Measurements from ENCODE around the gene KIR3DL2.
"Not testable (repeated sequence)": the region's sequence is repeated elsewhere in the genome, so short reads cannot be mapped to it uniquely, and the experiment has no call there.

Gene KIR3DL2

DNA sequence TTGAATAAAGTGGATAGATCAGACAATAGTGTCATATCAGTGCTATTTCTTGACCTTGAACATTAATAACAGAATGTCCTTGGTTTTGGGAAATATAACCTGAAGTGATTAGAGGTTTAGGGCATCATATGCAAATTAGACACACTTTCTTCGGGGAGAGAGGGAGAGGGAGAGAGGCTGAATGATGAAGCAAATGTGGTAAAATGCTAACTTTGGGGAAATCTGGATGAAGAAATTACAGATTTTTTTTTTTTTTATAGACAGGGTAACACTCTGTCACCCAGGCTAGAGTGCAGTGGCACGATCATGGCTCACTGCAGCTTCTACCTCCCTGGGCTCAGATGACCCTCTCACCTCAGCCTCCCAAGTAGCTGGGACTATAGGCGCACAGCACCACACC lies 51.8 kb downstream of the KIR3DL2 start:
- no peak overlapping the region for H3K4me3 ChIP-seq (ENCODE audit: control insufficient read depth, low read depth, low read length)
- no peak for DNase-seq (ENCODE audit: low read depth)
- TF ChIP-seq, protein P1, sequence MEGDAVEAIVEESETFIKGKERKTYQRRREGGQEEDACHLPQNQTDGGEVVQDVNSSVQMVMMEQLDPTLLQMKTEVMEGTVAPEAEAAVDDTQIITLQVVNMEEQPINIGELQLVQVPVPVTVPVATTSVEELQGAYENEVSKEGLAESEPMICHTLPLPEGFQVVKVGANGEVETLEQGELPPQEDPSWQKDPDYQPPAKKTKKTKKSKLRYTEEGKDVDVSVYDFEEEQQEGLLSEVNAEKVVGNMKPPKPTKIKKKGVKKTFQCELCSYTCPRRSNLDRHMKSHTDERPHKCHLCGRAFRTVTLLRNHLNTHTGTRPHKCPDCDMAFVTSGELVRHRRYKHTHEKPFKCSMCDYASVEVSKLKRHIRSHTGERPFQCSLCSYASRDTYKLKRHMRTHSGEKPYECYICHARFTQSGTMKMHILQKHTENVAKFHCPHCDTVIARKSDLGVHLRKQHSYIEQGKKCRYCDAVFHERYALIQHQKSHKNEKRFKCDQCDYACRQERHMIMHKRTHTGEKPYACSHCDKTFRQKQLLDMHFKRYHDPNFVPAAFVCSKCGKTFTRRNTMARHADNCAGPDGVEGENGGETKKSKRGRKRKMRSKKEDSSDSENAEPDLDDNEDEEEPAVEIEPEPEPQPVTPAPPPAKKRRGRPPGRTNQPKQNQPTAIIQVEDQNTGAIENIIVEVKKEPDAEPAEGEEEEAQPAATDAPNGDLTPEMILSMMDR (conservative IDR thresholded peaks at IDR 0.05; ENCODE audit: control insufficient read depth, insufficient read depth, low read depth, low read length): no peak

DNA sequence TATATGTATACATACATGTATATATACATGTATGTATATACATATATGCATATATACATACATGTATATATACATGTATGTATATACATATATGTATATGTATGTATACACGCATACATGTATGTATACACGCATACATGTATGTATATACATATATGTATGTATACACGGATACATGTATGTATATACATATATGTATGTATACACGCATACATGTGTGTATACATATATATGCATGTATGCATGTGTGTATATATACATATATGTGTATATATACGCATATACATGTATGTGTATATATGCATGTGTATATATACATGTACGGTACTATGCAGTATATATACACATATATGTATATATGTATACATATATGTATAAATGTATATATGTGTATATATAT lies 53.1 kb downstream of the KIR3DL2 start:
- DNase-seq (ENCODE audit: low read depth): no peak
- no peak overlapping the region for H3K4me3 ChIP-seq (ENCODE audit: control insufficient read depth, low read depth, low read length)
- TF ChIP-seq, protein P1 (conservative IDR thresholded peaks at IDR 0.05; ENCODE audit: control insufficient read depth, insufficient read depth, low read depth, low read length): no peak

DNA sequence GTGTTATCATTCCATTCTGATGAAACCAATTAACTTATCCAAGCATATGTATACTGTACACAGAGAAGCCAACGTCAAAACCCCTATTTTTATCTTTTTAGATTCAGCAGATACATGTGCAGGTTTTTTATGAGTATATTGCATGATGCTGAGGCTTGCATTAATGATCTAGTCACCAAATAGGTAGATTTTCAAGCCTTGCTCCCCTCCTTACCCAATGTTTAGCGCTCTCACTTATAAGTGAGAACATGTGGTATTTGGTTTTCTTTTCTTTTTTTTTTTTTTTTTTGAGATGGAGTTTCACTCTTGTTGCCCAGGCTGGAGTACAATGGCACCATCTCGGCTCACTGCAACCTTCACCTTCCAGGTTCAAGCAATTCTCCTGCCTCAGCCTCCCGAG lies 54.0 kb downstream of the KIR3DL2 start:
- DNase-seq (ENCODE audit: low read depth); H3K4me3 ChIP-seq (ENCODE audit: control insufficient read depth, low read depth, low read length): not testable (repeated sequence)

DNA sequence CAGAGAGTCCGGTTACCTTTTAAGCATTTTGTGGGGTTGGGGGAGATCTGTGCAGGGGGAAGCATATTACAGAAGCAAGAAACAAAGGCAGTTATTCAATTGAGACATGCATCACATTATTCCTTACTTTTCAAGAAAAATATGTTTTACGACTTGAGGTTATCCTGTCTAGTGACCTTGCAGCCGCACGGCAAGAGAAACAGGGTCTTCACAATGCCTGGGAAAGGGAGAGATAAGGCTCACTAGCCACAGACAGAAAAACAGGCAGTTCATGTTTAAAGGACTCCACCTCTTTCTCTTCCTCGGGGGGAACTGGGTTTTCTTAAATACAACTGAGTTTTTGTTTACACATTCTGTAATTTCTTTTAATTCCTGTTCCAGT lies 55.2 kb downstream of the KIR3DL2 start:
- TF ChIP-seq, protein P1 (conservative IDR thresholded peaks at IDR 0.05; ENCODE audit: control insufficient read depth, insufficient read depth, low read depth, low read length): no peak
- no peak overlapping the region for H3K4me3 ChIP-seq (ENCODE audit: control insufficient read depth, low read depth, low read length)
- DNase-seq (ENCODE audit: low read depth): no peak

DNA sequence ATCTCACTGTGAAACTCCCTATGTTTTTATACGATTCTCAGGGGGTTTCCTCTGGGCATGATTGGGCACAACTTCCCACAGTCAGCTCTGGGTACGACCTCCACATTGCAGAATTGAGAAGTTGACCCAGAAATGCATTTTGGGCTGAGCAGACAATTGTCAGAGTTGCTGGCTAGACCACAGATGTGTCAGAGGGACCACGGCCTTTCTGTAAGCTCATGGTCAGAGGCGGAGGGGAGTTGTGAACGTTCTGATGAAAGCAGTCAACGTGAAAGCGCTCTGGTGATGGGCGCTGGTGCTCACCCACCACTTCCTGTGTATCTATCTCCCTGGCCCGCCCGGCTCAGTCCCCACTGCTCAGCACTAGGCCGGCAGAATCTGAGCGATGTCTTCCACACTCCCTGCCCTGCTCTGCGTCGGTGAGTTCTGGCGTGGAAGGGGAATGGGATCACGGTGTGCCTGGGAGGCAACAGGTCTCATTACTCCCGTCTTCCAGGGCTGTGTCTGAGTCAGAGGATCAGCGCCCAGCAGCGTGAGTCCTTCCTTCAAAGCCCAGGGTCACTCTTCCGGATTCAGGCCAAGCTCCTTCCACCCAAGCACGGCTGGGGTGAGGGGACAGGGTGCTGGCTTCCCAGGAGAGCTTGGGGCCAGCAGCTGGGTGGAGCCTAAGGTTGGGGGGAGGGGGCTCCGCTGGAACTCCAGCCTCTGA lies 55.7 kb downstream of the KIR3DL2 start, which contains the start of gene NCR1:
Gene NCR1 (plus strand): TSS at position 346 of the 709 bp plus-strand sequence. CDS start 40 bp downstream, at position 386.
- H3K4me3 ChIP-seq (ENCODE audit: control insufficient read depth, low read depth, low read length): no peak within 1 kb of the TSS
- TF ChIP-seq, protein P1 (conservative IDR thresholded peaks at IDR 0.05; ENCODE audit: control insufficient read depth, insufficient read depth, low read depth, low read length): no peak
- DNase-seq (ENCODE audit: low read depth): no peak

DNA sequence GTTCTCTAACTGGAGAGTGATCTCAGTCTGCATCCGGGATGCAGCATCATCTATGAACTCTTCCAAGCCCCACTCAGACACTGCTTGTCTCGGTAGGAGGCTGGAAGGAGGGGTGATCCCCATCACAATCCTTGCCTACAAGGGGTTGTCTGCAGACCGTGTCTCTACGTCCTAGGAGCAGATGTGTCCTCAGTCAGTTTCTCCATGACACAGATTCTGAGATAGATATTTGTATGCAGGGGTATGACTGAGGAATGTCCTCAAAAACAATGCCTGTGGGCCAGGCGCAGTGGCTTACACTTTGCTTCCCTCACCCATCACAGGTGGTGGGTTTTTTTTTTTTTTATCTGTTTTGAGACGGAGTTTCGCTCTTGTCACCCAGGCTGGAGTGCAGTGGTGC lies 56.6 kb downstream of the KIR3DL2 start:
- TF ChIP-seq, protein P1 (conservative IDR thresholded peaks at IDR 0.05; ENCODE audit: control insufficient read depth, insufficient read depth, low read depth, low read length): no peak
- no peak for DNase-seq (ENCODE audit: low read depth)
- no peak overlapping the region for H3K4me3 ChIP-seq (ENCODE audit: control insufficient read depth, low read depth, low read length)

DNA sequence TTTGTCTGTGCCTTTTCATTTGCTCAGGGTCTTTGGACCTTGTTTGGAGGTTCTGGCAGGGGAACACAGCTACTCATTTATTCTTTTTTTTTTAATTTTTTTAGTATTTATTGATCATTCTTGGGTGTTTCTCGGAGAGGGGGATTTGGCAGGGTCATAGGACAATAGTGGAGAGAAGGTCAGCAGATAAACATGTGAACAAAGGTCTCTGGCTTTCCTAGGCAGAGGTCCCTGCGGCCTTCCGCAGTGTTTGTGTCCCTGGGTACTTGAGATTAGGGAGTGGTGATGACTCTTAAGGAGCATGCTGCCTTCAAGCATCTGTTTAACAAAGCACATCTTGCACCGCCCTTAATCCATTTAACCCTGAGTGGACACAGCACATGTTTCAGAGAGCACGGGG lies 57.7 kb downstream of the KIR3DL2 start:
- H3K4me3 ChIP-seq (ENCODE audit: control insufficient read depth, low read depth, low read length); DNase-seq (ENCODE audit: low read depth): not testable (repeated sequence)
